NCI-H2029 (cell line): ENCODE results near the gene IDUA.

Experiments
- DNase-seq: peaks from one replicate; lab custom pipeline; 2025; lab: John Stamatoyannopoulos, UW

Gene IDUA

DNA sequence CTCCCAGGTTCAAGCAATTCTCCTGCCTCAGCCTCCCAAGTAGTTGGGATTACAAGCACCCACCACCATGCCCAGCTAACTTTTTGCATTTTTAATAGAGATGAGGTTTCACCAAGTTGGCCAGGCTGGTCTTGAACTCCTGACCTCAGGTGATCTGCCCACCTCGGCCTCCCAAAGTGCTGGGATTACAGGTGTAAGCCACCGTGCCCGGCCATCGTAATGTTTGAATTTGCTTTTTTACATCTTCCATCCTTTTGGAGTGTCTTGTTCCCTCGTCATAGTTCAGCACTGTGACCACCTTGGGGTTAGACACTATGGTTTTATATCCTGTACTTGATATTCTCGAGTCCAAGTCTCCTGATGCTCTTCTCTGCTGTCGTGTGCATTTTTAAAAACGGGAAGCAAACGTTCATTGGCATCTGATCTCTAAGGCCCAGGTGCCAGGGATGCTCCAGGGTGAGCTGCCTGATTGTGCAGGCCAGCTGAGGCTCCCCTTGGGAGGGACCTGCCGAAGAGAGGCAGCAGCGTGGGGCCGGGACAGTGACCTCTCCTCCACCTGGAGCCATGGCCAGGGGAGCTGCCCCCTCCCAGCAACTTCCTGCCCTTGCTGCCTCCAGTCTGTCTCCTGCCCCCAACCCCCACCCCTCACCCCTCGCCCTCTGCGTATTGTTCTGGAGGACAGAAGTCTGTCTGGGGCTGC lies 30.2 kb upstream of the IDUA start:
- DNase-seq = no peak

DNA sequence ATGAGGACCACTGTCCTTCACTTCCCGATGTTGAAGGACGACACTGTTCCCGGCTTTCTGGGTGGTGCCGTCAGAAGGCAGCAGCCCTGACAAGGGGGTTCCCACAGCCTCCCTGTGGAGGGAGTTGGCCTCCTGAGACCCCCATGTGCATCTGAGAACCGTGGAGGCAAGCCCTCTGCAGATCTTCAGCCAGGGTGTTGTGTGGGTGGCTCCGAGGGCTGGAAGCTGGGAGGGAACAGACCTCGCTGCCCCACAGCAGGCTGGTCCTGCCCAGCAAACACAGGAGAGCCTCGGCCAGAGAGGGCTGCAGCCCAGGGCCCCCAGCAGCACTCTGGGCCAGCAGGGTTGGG lies 29.6 kb upstream of the IDUA start:
- DNase-seq = no peak

DNA sequence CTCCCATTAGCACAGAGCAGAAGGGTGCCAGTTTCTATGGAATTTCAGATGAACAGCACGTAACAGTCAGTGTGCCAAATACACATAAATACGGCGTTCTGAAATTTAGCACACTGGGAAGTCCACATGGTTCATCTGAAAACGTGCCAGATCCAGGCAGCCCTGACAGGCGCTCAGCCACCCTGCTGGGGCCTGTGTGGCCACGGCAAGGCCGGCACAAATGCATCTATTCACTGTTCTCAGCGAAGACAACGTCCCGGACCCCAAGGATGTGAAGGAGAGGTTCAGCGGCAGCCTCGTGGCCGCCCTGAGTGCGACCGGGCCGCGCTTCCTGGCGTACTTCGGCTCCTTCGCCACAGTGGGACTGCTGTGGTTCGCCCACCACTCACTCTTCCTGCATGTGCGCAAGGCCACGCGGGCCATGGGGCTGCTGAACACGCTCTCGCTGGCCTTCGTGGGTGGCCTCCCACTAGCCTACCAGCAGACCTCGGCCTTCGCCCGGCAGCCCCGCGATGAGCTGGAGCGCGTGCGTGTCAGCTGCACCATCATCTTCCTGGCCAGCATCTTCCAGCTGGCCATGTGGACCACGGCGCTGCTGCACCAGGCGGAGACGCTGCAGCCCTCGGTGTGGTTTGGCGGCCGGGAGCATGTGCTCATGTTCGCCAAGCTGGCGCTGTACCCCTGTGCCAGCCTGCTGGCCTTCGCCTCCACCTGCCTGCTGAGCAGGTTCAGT lies 29.1 kb upstream of the IDUA start:
- no peak for DNase-seq

DNA sequence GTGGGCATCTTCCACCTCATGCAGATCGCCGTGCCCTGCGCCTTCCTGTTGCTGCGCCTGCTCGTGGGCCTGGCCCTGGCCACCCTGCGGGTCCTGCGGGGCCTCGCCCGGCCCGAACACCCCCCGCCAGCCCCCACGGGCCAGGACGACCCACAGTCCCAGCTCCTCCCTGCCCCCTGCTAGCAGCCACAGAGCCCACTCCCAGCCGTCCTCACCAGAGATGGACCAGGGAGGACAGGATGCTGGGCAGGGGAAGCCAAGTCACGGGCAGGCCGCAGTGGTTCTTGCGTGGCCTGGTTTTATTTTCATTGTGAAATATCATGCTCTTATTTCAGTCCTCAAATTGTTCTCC lies 28.6 kb upstream of the IDUA start:
- DNase-seq = no peak

DNA sequence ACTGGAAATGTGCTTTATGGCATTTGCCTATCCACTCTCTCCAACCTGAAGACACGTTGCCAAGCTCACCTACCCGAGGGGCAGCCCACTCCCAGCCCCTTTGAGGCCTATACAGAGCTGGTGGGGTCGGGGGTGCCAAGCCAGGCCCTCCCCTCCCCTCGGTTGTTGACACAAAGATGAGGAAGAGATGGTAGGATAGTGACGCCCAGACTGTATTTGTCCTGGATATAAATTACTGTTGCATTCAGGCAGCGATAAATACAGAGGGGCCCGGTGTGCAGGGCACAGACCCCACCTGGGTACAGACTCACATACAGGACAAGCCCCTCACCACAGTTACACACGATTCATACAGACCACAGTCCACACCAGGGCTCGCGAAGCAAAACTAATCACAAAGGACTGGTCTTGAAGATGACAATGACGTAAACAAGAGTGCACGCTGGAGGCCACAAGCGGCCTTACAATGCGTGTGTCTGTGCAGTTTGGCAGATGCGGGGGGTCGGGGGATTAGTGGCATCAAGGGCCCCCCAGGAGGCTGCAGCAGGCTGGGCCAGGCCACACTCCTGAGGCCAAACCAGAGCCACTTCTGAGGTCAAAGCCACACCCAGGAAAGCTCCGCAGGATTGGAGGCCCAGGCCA lies 28.0 kb upstream of the IDUA start:
- DNase-seq = no peak

DNA sequence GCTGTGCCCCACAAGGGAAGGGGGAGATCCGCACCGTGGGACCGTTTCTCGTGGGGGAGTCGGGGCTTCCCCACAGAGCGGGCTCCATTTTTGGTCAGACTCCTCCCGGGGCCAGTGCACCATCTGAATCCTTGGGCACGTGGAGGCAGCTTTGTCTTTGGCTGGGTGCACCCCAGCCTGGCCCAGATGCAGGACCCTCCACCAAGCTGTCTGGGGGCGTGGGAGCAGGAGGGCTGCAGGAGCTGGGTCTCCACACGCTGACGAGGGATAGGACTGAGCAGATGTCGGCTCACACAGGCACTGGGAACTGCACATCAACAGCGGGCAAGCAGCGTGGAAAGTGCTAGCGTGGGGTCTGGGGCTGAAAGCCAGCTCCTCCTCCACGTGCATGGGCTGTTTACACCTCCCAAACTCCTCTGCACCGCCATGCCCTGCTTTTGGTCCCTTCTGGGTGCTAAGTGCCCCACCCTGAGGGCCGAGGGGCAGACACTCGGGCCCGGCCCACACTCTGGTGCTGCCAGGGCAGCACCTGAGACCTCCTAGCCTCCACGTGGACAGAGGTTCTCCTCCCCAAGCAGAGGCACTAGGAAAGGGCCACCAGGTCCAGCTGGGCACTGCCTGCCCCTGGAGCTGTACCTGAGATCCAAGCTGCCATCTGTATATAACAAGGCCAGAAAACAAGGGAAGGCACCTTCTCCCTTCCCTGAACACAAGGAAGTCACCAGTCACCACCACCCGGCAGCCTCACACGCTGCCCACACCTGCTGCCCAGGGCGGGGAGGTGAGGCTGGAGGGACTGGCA lies 27.3 kb upstream of the IDUA start:
- no peak for DNase-seq

DNA sequence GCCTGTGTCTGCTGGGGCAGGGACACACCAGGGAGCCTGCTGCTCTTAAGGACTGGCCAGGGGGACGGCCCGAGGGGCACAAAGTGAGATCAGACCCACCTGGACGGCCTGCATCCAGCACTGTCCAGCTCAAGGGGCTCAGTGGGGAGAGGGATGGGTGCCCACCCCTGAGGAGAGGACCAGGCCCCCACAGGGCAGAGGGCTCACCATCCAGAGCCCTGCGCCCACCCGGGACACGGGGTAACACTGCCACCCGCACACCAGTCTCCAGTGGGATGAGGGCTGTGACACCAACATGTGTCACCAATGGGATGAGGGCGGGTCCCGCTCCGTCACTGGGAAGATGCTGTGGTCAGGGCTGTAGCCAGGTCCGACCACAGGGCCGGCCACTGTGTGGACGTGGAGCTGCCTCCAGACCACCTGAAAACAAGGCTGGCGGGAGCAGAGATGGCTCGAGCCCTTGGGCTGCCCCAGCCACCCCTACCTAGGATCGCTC lies 26.7 kb upstream of the IDUA start:
- no peak for DNase-seq

DNA sequence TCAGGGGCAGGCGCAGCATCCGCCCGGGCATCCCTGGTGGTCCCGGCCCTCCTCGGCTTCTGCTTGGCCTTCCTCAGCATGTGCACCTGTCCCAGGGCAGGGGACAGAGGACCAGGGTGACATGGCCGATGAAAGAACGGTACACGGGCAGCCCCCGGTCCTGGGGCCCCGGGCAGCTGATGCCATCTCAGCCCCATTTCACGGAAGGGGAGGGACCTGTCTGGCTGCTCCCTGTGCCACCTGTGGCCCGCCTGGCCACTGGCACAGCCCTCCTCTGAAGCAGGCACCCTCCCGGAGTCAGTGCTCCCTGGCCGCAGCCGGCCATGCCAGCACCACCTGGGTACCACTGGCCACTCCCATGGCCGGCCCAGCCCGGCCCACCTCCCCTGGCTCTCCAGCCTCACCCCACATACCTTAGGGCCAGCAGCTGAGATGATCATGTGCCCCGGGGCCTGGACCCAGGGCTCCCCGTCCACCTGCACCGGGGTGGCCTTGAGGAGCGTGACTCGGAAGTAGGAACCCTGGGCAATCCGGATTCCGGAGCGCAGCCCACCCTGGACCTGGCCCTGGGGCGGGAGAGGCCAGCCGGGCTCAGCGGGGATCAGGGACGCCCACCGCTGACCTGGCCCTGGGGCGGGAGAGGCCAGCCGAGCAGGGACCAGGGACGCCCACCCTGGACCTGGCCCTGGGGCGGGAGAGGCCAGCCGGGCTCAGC lies 26.1 kb upstream of the IDUA start:
- no peak for DNase-seq

DNA sequence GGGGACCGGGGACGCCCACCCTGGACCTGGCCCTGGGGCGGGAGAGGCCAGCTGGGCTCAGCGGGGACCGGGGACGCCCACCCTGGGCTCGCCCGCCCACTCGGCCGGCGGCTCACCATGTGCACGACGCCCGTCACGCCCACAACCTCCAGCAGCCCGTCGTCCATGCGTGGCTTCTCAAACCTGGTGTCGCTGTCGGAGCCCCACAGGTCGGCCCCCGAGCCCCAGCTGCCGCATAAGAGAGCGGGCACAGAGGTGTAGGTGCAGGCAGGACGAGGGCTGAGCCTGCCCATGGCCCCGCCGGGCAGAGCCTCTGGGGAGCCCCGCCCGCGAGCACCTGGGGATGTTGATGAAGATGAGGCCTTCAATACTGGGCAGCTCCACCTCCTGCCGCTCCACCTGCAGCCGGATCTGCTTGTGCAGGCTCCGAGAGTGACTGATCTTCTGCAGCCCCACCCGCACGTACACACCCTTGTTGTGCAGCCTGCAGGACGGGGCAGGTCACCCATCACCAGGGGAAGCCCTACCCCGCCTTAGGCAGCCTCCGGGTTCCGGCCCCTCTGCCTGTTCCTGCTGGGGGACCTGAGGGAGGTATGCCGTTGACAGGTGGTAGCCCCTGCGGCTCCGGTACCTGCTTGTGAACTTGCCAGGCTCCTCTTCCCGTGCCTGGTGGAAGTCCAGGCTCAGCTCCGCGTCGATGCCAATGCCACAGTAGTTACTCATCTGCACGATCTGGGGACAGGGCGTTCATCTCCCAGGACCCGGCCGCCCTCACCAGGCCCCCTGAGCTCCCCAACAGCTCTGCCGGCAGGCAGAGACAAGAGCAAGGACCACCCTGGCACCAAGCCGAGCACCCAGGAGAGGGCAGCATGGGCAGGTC lies 25.3 kb upstream of the IDUA start:
- DNase-seq = no peak

DNA sequence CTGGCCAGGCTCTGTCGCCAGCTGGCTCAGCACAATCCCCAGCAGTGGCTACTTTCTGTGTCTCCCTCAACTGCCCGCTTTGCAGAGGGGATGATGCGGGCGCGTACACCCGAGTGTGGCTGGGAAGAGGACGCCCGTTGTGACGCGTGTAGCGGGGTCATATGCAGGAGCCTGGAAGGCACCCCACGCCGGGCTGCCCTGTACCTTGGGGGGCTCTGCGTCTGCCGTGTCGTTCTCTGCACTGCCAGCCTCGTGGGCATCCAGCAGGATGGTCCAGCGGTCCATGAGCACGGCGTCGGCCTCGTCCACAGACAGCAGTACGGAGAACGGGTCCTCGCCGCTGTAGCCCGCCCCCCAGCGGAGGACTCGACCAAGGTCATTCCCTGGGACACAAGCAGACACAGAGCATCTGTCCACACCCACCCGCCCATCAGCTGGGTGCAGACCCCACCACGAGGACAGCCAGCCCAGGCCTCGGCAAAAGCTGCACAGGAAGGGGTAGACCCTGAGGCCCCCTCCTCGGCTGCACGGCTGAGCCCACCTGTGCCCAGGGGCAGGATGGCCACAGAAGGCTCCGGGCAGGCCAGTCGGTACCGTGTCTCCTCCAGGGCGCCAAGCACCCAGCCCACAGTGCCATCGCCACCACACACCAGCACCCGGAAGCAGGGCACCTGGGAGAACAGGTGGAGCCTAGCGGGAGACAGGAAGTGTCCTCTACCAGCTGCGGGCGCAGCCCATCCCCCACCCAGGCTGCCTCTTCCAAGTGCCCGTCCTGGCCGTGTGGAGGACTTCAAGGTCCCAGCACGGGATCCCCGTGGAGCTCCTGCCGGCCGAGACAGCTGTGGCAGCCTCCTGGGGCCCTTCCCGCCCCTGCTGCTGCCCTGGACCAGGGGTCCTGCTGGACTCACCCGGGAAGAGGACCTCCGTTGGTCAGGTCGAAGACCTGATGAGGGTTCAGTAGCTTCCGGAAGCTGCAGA lies 24.3 kb upstream of the IDUA start:
- DNase-seq = peak; percentile 89

DNA sequence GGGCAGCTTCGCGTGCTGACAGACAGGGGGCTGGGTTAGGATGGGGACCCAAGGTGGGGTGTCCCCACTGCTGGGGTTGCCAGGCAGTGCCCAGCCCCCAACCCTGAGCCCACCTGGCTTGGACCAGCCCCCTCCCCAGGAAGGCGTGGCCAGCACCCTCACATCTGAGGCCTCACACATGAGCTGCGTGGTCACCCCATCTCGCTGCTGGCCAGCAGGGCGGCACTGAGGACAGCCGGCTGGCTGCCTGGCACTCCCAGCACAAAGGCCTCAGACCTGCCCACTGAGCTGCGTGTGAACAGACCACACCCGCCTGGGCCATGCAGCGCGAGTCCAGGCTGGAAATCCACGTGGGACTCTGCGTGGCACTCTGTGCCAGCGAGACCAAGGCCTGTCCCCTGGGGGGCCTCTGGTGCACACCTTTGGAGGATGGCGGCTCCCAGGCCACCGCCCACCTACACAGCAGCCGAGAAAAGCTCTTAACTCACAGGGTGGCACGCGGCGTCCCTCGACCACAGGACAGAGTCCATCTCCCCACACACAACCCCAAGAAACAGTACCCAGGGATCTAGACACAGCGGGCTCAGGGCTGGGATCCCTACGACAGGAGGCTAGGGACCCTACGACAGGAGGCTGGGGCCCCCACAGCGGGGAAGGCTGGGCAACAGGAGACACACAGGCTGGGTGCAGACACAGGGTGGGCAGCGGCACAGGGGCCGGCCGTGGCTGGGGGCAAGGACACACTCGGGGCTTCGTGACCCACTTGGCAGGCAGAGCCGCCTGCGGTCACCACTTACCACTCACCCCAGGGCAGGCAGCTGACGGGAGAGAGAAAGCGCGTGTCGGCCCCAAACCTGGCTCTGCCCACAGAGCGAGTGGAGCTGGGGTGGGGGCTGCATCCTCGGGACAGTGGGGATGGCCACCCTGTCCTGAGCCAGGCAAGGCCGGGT lies 23.3 kb upstream of the IDUA start:
- DNase-seq = no peak

DNA sequence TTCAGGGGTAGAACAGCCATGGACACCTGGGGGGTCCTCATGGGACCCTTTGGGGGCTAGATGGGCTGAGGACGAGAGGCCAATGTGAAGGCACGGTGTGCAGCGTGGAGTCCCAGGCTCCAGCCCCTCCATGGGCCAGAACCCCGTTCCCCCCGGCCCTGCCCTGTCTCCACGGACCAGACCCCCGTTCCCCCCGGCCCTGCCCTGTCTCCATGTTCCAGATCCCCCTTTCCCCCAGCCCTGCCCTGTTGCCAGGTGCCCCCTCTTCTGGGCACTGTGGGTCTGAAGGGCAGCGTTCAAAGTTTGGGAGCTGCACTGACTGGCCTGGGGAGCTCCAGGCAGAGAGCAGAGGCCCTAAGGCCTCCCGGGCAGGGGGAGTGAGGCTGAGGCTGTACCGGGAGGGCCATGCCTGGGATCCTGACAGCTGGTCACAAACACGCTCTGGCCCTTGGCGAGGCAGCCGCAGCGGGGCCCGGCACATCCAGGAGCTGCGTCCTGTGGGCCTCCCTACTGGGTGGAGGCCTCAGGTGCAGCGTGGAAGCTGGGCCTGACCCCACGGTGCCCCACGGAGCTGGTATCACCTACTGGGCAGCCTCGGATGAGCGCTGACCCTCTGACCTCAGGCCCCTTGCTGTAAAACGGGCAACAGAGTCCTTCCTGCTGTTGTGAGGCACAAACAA lies 22.4 kb upstream of the IDUA start:
- no peak for DNase-seq

DNA sequence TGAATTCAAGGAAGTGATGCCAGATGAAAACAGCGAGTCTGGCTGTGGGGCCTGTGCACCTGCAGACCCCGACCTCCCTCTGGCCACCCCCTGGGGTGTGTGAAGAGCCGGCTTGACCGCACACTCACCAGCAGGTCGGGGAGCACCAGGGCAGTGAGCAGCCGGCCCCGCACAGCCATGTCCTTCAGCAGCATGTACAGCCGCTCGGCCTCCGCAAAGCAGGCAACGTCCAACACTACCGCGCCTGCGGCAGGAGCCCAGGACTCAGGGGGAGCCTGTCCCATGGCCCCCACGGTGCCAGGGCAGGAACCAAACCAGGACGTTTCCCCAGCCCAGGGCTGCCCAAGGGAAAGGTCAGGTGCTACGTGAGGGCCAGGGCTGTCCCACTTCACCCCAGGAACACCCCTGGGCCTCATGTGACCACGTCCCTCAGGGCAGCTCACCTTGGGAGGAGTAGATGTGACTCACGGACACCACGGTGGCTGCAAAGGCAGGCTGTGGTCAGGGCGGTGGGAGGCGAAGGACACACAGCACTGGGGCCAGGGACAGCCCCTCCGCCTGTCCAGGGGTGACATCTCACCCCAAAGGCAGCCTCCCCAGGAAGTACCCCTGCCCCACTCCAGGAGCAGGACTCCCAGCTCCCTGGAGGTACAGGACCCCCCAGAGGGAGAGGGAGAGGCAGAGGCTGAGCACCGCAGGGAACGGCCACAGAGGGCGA lies 21.6 kb upstream of the IDUA start:
- no peak for DNase-seq

DNA sequence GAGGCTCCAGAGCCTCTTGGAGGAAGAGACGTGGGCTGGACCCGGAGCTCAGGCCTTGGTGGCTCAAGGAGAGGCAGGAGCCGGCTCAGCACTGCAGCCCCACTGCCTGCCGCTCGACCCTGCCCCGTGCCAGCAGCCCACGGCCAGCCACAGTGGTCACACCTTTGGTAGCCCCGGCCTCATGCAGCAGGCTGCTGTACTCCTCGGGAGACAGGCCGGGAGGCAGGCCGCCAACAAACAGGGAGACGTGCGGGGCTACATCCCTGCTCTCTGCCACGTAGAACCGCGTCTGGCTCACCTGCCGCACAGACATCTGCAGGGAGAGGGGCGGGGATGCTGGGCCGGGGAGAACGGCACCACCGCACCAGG lies 21.1 kb upstream of the IDUA start:
- DNase-seq = no peak

DNA sequence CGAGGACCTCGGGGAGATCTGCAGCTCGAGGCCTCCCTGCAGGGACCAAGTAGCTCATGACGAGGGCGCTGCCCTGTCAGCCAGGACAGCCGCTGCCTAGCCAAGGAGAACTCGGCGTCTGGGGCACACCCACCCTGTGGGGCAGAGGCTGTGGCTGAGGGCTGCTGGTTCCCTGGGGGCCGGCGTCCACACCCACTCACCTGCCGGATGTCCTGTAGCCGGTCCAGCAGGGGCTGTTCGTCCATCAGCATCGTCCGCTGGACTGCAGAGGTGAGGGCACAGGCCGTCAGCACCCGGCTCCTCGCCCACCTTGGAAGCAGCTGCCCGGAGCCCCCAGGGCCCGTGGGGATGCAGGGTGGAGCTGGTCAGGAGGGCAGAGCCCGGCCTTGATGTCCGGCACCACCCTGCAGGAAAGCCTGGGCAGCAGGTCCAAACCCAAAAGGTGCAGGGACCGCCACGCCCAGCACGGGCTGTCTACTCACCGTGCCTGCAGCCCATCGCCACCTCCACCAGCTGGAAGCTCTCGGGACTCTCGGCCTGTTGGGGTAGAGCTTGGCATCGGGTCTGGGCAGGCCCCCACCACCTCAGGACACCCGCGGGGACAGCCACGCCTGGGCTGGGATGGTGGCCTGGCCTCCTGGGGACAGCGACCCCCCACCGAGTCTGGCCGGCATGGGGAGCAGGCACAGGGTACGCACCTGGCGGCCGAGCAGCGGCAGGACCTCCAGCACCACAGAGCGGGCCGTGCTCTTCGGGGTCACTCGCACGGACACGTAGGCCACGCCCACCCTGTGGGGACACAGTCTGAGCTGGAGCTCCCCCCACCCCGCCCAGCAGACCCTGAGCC lies 20.4 kb upstream of the IDUA start:
- DNase-seq = no peak
